GM19099 (cell line): ENCODE results near the gene OR2B3.

Source experiments
- POLR2A ChIP-seq: IDR thresholded peaks from 3 replicates; pipeline ENCODE4 v1.6.1; 2011; ENCODE audit warnings: low read depth; ENCODE audit not compliant: insufficient read length; ENCODE audit errors: extremely low read depth

OR2B3 gene, protein sequence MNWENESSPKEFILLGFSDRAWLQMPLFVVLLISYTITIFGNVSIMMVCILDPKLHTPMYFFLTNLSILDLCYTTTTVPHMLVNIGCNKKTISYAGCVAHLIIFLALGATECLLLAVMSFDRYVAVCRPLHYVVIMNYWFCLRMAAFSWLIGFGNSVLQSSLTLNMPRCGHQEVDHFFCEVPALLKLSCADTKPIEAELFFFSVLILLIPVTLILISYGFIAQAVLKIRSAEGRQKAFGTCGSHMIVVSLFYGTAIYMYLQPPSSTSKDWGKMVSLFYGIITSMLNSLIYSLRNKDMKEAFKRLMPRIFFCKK

DNA sequence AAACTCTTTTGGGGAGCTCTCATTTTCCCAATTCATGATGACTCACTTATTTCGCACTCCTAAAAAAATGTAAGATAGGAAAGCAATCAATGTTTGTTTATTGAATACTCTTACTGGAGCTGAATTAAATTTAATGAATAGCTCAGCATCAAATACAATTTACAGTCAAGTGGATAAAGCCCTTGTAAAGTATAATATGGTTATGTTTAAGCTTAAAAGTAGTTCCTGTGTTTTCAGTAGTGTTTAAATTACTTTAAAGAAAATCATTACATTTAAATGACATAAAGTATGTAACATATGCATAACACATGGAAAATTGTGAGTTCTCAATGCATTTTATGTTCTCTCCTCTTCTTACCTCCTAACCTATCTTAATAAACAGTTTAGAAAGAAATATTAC is at the start of gene OR2B3:
TSS of gene OR2B3 (minus strand) at position 101 of the 400 bp plus-strand sequence. CDS start at position 36, 65 bp downstream.
- TF ChIP-seq POLR2A, result no peak

DNA sequence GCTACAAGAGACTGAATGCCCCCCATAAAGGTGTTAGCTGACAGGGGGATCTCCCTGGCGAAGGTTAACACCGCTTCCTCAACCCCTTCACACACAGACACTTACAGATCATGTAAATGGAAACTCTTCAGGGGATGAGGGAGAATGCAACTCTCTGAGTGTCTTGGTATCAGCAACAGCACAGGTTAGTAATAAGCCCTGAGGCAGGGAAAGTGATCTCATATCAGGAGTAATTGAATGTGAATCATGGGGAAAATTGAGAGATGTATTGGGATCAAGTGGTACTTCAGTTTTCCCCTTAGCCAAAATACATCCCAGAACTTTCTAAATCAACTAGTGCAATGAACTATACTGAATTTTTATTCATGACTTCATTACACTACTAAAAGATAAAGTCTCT is 44.6 kb upstream of the OR2B3 start:
- no peak for TF ChIP-seq POLR2A

DNA sequence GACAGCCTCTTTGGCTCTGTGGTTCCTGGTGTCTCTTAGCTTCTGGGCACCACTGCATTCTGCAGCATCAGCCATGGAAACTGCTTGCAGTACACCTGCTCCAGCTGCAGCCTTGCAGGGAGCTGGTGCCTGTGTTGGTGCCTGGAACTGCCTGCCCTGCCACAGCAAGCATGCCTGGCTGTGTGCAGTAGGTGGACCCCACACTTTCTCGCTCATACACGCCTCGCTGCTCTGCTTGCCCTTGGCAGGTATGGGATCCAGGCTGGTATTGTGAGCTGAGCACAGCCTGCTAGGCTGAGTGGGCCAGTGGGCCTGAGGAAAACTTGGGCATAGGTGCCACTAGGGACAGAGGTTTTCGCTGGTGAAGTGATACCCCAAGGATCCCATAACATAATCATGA is 43.5 kb upstream of the OR2B3 start:
- no peak for TF ChIP-seq POLR2A

DNA sequence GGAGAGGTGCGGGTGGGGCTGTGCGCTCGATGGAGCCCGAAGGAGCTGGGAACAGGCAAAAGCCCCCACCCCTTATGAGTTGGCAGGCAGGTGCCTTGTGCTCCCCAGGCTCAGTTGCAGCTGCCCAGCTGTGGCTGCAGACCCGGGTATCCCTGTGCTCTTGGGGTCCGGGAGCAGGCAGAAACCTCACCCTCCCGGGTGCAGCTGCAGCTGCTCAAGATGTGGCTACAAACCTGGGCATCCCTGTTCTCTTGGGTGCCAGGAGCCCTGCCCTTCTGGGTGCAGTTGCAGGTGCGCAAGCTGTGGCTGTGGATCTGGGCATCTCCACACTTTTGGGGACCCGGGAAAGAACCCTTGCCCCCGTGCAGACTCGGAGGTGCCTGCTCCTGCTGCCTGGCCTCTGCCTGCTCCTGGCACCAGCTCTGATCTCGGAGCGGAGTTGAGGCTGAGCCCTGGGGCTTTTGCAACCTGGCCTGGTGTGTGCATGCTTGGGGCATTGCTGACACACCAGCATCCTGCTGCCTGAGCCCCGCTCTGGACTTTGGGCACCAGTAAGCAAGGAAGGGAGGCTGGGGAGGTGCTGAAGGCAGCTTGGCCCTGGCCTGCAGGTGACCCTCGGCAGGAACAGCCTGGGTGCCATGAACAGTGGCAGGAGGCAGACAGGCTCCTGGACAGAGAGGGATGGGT is 42.4 kb upstream of the OR2B3 start:
- TF ChIP-seq POLR2A, result no peak

DNA sequence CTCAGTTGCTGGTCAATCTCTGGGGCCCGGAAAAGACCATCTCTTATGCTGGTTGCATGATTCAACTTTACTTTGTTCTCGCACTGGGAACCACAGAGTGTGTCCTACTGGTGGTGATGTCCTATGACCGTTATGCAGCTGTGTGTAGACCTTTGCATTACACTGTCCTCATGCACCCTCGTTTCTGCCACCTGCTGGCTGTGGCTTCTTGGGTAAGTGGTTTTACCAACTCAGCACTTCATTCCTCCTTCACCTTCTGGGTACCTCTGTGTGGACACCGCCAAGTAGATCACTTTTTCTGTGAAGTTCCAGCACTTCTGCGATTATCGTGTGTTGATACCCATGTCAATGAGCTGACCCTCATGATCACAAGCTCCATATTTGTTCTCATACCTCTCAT is 25.0 kb upstream of the OR2B3 start:
- no peak for TF ChIP-seq POLR2A

DNA sequence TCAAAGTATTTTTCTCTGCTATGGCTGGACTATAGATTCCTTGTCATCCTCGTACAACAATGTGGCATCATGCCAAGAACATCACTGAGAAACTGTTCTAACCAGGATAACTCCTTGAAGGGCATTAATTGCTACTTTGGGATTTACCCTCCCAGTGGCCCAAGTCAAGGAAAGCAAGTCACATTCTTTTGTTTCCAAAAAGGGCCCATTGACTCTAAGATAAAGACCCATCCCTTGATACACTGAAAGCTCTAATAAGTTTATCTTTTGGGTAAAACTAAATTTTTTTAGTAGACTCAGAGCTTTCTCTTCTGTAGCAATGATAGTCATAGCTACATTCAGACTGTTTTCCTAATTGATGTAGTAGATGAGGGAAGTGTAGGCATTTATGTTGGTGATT is 20.6 kb upstream of the OR2B3 start, which contains the start of gene OR2J3:
TSS of gene OR2J3 (plus strand) at position 301 of the 400 bp plus-strand sequence. CDS start 3,833 bp downstream, outside the sequence.
- no peak for TF ChIP-seq POLR2A

DNA sequence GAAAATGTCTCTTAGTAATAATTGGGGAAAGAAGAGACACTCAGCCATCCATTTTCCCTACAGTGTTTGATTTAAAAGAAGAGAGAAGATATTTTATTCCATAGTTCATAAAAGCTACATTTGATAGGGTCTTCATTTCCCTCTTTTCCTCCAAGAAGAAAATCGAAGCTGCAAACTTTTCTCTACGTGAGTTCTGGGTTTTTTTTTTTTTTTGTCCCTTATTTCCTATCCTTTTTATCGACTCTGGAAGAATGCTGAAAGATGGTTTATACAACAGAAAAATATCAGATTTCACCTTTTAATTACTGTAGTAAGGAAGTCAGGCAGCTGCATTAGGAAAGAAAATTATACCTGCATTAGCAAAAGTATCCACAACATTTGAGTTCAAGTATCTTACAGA is 12.1 kb upstream of the OR2B3 start, which contains the start of gene OR2J1:
TSS of gene OR2J1 (plus strand) at position 301 of the 400 bp plus-strand sequence. CDS start 1,453 bp downstream, outside the sequence.
- no peak for TF ChIP-seq POLR2A

DNA sequence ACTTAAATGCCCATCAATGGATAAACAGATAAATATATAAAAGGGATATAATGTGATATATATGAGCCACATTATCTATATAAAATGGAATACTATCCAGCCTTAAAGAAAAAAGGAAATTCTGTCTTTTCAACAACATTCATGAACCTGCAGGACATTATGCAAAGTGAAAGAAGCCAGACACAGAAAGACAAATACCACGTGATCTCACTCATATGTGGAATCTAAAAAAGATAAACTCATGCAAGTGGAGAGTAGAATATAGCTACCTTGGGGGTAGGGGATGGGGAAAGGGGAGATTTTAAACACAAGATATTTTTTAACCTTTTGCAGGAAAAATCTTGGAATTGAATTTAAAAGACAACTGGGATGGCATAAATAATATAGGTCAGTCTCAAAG is 10.7 kb upstream of the OR2B3 start:
- TF ChIP-seq POLR2A, result no peak

DNA sequence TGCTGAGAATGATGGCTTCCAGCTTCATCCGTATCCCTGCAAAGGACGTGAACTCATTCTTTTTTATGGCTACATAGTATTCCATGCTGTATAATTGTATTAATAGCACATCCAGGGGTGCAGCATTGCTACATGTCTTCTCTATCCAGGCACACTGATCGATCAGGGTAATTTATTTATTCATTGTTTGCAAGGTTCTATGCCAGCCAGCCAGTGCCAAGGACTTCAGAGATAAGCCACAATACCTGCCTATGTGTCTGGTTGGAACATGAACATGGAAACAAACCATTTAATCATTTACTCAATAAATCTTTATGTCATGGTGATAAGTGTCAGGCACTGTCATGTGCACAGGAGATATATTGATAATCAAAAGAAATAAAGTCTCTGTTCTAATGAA is 5.8 kb upstream of the OR2B3 start:
- TF ChIP-seq POLR2A, result no peak

DNA sequence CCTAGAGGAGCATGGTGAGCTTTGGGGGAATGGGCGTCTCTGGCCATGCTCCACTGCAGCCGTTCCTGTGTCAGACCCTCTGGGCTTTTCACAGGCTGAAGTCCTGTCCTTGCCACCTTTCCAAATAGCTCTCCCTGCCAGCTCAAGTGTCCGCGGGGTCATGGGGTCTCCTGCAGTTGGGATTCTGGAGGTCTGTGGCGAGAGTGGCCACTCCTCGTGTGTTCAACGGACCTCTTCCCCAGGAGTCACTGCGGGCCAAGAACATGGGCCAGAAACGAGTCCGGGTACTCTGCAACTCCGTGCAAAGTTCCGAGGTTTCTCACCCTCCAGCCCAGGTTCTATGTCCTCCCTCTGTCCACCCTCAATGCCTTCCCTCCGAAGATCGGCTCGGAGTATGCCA is 4.7 kb downstream of the OR2B3 start:
- no peak for TF ChIP-seq POLR2A

DNA sequence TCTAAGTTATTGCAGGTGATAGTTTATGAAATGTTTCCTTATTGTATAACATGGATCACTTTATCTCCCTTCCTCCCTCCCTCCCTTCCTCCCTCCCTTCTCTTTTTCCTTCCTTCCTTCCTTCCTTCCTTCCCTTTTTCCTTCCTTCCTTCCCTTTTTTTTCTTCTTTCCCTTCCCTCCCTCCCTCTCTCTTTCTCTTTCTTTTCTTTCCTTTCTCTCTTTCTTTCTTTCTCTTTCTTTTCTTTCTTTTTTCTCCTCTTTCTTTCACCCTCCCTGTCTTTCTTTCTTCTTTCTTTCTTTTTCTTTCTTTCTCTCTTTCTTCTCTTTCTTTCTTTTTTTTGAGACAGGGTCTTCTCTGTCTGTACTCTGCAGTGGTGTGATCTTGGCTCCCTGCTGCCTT is 5.8 kb downstream of the OR2B3 start:
- no peak for TF ChIP-seq POLR2A

DNA sequence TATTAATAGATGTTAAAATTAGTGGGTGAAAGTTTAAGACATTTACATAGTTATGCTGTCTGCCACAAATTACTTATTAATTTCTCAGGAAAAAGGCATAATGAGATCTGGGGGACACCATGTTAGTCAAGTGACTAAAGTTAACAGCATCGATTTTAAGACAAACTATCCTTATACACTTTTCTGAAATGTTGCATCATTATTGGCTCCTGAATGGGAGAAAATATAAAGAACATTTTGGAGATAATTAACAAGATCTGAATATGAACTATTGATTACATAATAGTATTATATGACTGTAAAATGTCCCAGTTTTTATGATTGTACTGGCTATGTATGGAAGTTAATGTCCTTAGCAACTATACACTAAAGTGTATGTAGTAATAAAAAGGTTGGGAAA is 7.9 kb downstream of the OR2B3 start:
- TF ChIP-seq POLR2A, result no peak

DNA sequence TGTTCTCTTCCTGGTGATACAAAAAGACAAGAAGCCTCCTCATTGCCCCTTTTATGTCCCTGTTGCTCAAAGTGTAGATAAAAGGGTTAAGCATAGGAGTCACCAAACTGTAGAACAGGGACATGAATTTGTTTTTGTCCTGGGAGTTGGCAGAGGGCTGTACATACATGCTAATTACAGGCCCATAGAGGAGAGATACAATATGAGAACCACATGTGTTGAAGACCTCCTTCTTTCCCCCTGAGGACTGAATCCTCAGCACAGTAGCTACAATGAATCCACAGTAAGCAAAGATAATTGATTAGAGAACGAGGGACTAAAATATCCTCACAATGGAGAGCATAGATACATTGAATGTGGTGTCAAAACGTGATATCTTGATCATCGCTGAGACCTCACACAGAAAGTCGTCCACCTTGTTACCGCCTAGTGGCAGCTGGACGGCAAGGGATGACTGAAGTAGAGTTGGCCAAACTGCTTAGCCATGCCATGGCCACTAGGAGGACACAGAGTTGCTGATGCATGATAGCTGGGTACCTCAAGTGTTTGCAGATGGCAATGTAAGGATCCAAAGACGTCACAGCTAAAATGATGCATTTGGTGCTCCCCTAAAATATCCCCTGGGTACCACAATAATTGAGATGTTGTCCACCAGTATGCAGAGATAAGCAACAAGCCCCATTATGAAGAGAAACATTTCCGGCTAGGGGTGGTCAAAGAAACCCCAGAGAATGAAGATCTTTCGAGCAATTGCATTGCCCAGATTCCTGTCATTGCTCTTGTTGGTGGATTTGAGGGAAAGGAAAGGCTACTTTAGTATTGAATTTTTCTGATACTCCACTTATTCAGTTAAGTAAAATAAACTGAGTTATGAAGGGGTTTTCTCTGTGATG is 15.0 kb downstream of the OR2B3 start:
- no peak for TF ChIP-seq POLR2A

DNA sequence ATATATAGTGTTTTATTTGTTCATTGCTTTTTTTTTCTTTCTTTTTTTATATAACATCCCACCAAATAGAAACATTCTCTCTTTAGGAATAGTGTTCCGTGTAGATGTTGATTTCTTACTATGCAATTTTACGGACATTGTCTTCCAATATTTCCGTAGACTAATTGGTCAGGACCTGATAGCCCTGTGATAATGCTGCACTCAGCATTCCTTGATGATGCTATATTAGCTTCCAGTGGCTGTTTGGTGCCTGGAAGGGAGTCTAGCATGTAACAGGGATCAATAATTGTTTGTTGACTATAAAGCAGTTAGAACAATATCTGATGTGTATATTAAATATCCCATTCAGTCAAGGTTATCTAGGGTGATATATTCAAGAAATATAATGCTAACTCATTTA is 35.4 kb downstream of the OR2B3 start:
- no peak for TF ChIP-seq POLR2A

DNA sequence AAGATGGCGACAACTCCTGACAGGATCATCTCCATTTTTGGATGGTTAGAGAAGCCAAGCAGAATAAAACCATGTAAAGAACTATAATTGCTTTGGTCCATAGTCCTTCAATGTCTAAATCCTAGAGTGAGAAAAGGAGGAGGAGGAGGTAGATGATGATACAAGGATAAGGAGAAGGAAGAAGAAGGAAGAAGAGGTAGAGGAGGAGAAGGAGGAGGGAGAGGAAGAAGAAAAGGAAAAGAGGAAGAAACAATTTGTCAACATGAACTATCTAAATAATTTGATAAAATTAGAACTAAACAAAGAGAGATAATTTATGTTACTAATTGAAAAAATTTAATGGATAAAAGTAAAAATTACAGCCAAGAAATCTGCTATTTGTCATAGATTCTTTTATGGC is 42.0 kb downstream of the OR2B3 start, which contains the start of gene OR2W1:
TSS of gene OR2W1 (minus strand) at position 101 of the 400 bp plus-strand sequence. CDS start at position 101, 0 bp downstream.
- no peak for TF ChIP-seq POLR2A
